GM10266 (cell line): ENCODE data around the gene CCDC154.

Experiments used
- DNase-seq: peaks from one replicate; pipeline ENCODE4 v3.0.0; 2012; ENCODE audit errors: extremely low spot score
- CTCF ChIP-seq: IDR thresholded peaks from 2 replicates; pipeline ENCODE4 v1.5.1; 2012; ENCODE audit warnings: mild to moderate bottlenecking, low read depth; ENCODE audit not compliant: control insufficient read depth, insufficient read depth; ENCODE audit errors: missing control alignments

The CCDC154 gene

GRCh38 chr16:1429012-1429411 lies 15.3 kb downstream of the CCDC154 start:
- no peak for TF ChIP-seq CTCF
- no peak for DNase-seq

GRCh38 chr16:1428511-1428910 lies 15.8 kb downstream of the CCDC154 start:
- DNase-seq = peak; percentile 90
- TF ChIP-seq CTCF = peak; percentile 70

GRCh38 chr16:1427473-1428461 lies 16.6 kb downstream of the CCDC154 start:
- DNase-seq = no peak
- TF ChIP-seq CTCF = no peak

- DNase-seq = no peak
- TF ChIP-seq CTCF = no peak
These were observed 17.5 kb downstream of the CCDC154 start for GRCh38 chr16:1426734-1427471.

- DNase-seq = no peak
- TF ChIP-seq CTCF = no peak
These were observed 18.6 kb downstream of the CCDC154 start for GRCh38 chr16:1425616-1426370.

GRCh38 chr16:1424028-1424427 lies 20.3 kb downstream of the CCDC154 start:
- TF ChIP-seq CTCF = no peak
- DNase-seq = no peak
